IMR-90 (cell line): Measurements from ENCODE around the gene PEA15. TPM values are rescaled to one million over a fixed set of nuclear protein-coding genes. Genes with fewer than 3 reads are reported as not detected.

Experiments
- ATAC-seq: fragments of 200-7000 bp; cut with Tn5 transposase; 2 replicates; pipeline ENCODE4 v1.9.1; 2020; ENCODE audit warnings: low read depth, mild to moderate bottlenecking, moderate library complexity
- BruUV-seq: library from RNA; stranded (reverse); fragments of 400-500 nt; replicated peaks from 2 replicates; lab custom pipeline; 2021; lab: Mats Ljungman, UMichigan
- CTCF ChIA-PET: fragments of 300-600 bp; formaldehyde crosslinking; extraction: SDS; loops from one replicate; lab custom pipeline; 2021; ENCODE audit warnings: antibody characterized with exemption; lab: Yijun Ruan, JAX
- POLR2A ChIA-PET: fragments of 300-600 bp; sonication (Branson Sonifier 250); formaldehyde crosslinking; loops from one replicate; lab custom pipeline; 2022; ENCODE audit warnings: antibody characterized with exemption; ENCODE audit not compliant: unreplicated experiment; lab: Charles Lee
- DNase-seq: peaks from one replicate; pipeline ENCODE4 v3.0.0; 2013
- H2AFZ ChIP-seq: replicated peaks from 2 replicates; pipeline ENCODE3; 2013; ENCODE audit warnings: low read length, mild to moderate bottlenecking; ENCODE audit not compliant: poor library complexity
- H2AK5ac ChIP-seq: 2 replicates; pipeline ENCODE4 v1.6.1; 2013; ENCODE audit warnings: low read depth, low read length, inconsistent platforms
- H2AK9ac ChIP-seq: replicated peaks from 2 replicates; pipeline ENCODE3; 2013; ENCODE audit warnings: mild to moderate bottlenecking, low read depth, low read length, moderate library complexity; ENCODE audit not compliant: poor library complexity
- H2BK120ac ChIP-seq: 2 replicates; pipeline ENCODE4 v1.6.1; 2013; ENCODE audit warnings: low read depth, low read length, inconsistent platforms
- H2BK15ac ChIP-seq: 3 replicates; pipeline ENCODE4 v1.6.1; 2013; ENCODE audit warnings: low read depth, low read length, inconsistent platforms
- H2BK20ac ChIP-seq: 2 replicates; pipeline ENCODE4 v1.6.1; 2013; ENCODE audit warnings: low read depth, mild to moderate bottlenecking, inconsistent platforms, low read length, moderate library complexity
- H2BK5ac ChIP-seq: 2 replicates; pipeline ENCODE4 v1.6.1; 2013; ENCODE audit warnings: mild to moderate bottlenecking, low read depth, low read length, inconsistent platforms; ENCODE audit not compliant: poor library complexity, severe bottlenecking
- H3K14ac ChIP-seq: replicated peaks from 2 replicates; pipeline ENCODE4 v1.6.1; 2013; ENCODE audit warnings: low read depth, low read length, inconsistent platforms
- H3K18ac ChIP-seq: 2 replicates; pipeline ENCODE4 v1.6.1; 2013; ENCODE audit warnings: low read depth, low read length, control low read depth
- H3K23ac ChIP-seq: 2 replicates; pipeline ENCODE4 v1.6.1; 2013; ENCODE audit warnings: low read depth, low read length, inconsistent platforms
- H3K27ac ChIP-seq: 2 replicates; pipeline ENCODE4 v1.5.1; 2013; ENCODE audit warnings: mild to moderate bottlenecking, control low read depth, low read length; ENCODE audit not compliant: insufficient read depth
- H3K27me3 ChIP-seq: 2 replicates; pipeline ENCODE4 v1.6.1; 2013; ENCODE audit warnings: low read length; ENCODE audit not compliant: control insufficient read depth, insufficient read depth
- H3K36me3 ChIP-seq: 2 replicates; pipeline ENCODE4 v1.6.1; 2013; ENCODE audit warnings: low read length, mixed read lengths; ENCODE audit not compliant: control insufficient read depth, insufficient read depth
- H3K4ac ChIP-seq: 2 replicates; pipeline ENCODE4 v1.6.1; 2013; ENCODE audit warnings: low read depth, low read length, inconsistent platforms
- H3K4me1 ChIP-seq: 2 replicates; pipeline ENCODE4 v1.6.1; 2013; ENCODE audit warnings: low read length, mixed read lengths; ENCODE audit not compliant: control insufficient read depth, insufficient read depth
- H3K4me2 ChIP-seq: 2 replicates; pipeline ENCODE4 v1.6.1; 2013; ENCODE audit warnings: low read depth, mild to moderate bottlenecking, control low read depth, low read length, moderate library complexity
- H3K4me3 ChIP-seq: 2 replicates; pipeline ENCODE4 v1.5.1; 2013; ENCODE audit warnings: low read depth, mild to moderate bottlenecking, control low read depth, low read length, moderate library complexity; ENCODE audit not compliant: insufficient read depth
- H3K56ac ChIP-seq: 2 replicates; pipeline ENCODE4 v1.6.1; 2013; ENCODE audit warnings: low read length, inconsistent platforms; ENCODE audit not compliant: insufficient read depth; ENCODE audit errors: extremely low read depth
- H3K79me1 ChIP-seq, 2 experiments: 2 replicates each; pipeline ENCODE4 v1.6.1; 2013; ENCODE audit warnings: low read length in 2 of 2, inconsistent platforms in 1 of 2, low read depth in 1 of 2
- H3K9ac ChIP-seq: 2 replicates; pipeline ENCODE4 v1.6.1; 2013; ENCODE audit warnings: low read depth, low read length, control low read depth
- H3K9me1 ChIP-seq: 2 replicates; pipeline ENCODE4 v1.6.1; 2013; ENCODE audit warnings: low read length, inconsistent platforms; ENCODE audit not compliant: insufficient read depth
- H3K9me3 ChIP-seq: 2 replicates; pipeline ENCODE4 v1.6.1; 2013; ENCODE audit warnings: low read length; ENCODE audit not compliant: control insufficient read depth, insufficient read depth
- H4K20me1 ChIP-seq: 2 replicates; pipeline ENCODE4 v1.6.1; 2013; ENCODE audit warnings: low read length, inconsistent platforms; ENCODE audit not compliant: insufficient read depth
- H4K5ac ChIP-seq: 2 replicates; pipeline ENCODE4 v1.6.1; 2013; ENCODE audit warnings: mild to moderate bottlenecking, low read depth, low read length, control low read depth
- H4K8ac ChIP-seq, 2 experiments: 2 replicates each; pipeline ENCODE4 v1.6.1; 2013; ENCODE audit warnings: low read depth in 2 of 2, low read length in 2 of 2, control low read depth in 1 of 2, inconsistent platforms in 1 of 2
- H4K91ac ChIP-seq: 2 replicates; pipeline ENCODE4 v1.6.1; 2013; ENCODE audit warnings: low read depth, low read length, inconsistent platforms; ENCODE audit not compliant: insufficient read depth
- SMC3 ChIP-seq: fragments of 150-350 bp; IDR thresholded peaks from 2 replicates; pipeline ENCODE4 v1.6.1; 2016; ENCODE audit warnings: low read depth, mild to moderate bottlenecking, antibody characterized with exemption, low read length, moderate library complexity
- dilution Hi-C: fragments of 300-500 bp; cut with HindIII; formaldehyde crosslinking; loops from one replicate; pipeline ENCODE4 v1.14.3; 2018; ENCODE audit warnings: low sequenced_read_pairs; ENCODE audit not compliant: unreplicated experiment
- in situ Hi-C: fragments of 300-500 bp; cut with MboI; formaldehyde crosslinking; loops from 3 replicates; pipeline ENCODE4 v1.14.3; 2019; ENCODE audit warnings: low sequenced_read_pairs, inconsistent platforms, mixed read lengths
- intact Hi-C: fragments of 100-400 bp; cut with micrococcal nuclease; formaldehyde crosslinking; loops from 2 replicates; pipeline ENCODE4 v1.10.0; 2022
- polyA plus RNA-seq, 3 experiments: library from polyadenylated mRNA; depleted of rRNA; stranded (reverse); fragments of >200 nt; gene quantifications; 2 replicates each; pipeline ENCODE4 v1.2.3, GENCODE V29; 2012; ENCODE audit warnings: low replicate concordance in 1 of 3
- total RNA-seq: library from RNA; depleted of rRNA; stranded (reverse); fragments of >200 nt; gene quantifications from 2 replicates; pipeline ENCODE4 v1.2.3, GENCODE V29; 2012

The PEA15 gene
- total and polyA plus RNA-seq, 2 of the 4 experiments (the other 2 are of a cell fraction): 296 to 754 TPM

DNA sequence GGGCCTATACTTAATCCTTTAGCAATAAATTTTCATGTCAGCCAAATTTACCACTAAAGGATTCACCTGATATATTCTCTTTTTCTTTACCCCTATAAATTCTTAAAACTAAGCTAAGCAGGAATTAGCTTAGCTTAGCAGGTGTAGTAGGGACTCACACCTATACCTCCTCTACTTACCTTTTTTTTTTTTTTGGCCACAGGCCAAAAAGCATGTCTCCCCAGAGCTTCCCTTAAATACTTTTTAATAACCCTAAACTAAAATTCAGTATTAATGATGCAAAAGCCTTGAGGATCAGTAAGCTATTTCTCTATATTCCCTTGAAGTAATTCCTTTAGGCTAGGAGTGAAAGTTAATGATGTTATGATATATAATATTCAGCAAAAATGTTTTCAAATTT, 23.2 kb downstream of the PEA15 start:
- Histone ChIP-seq H2BK5ac (no peak overlapping the region), H3K27ac (no peak overlapping the region), H3K27me3 (no peaks in the 10 kb centered on the region), H2BK15ac (no peak overlapping the region), H3K4me2 (no peak overlapping the region), H3K4me3 (no peak overlapping the region), H4K8ac (no peak overlapping the region), H4K91ac (no peak overlapping the region), H3K4ac (no peak overlapping the region), H2AK9ac (no peak overlapping the region), H3K56ac (no peak overlapping the region), H3K4me1 (no peaks in the 10 kb centered on the region), H4K20me1 (no peaks in the 10 kb centered on the region; the same call in 1 of the 2 replicates), H3K9ac (no peak overlapping the region), H3K9me3 (no peaks in the 10 kb centered on the region), H3K23ac (no peak overlapping the region), H3K9me1 (peaks cover 6% of the 10 kb centered on the region; the same call in 1 of the 2 replicates), H3K79me1 (peaks cover 0 to 5% of the 10 kb centered on the region in 2 experiments; a peak in 1 of 4 replicates), H2BK120ac (no peak overlapping the region), H2AFZ (no peak overlapping the region), H4K5ac (no peak overlapping the region), H3K18ac (no peak overlapping the region), H3K36me3 (peaks cover 49% of the 10 kb centered on the region), H2BK20ac (no peak overlapping the region), H3K14ac (no peak overlapping the region), H2AK5ac (no peak overlapping the region)
- dilution Hi-C loops: no loop called here
- POLR2A ChIA-PET: interaction anchor here (0.6 kb wide), 1 partner anchor 109 kb away, joined by 5 read pairs; no protein-coding TSS in a partner anchor
- no peak for TF ChIP-seq SMC3
- DNase-seq (no peak), ATAC-seq (no peak)
- intact Hi-C loops: loop anchor here (5.0 kb wide), 1 partner anchor 69 kb away; no protein-coding TSS in a partner anchor
- no TSS peak for BruUV-seq
- CTCF ChIA-PET: interaction anchor here (1.3 to 3.7 kb wide), 2 partner anchors 9 to 23 kb away, joined by 10 to 12 read pairs; no protein-coding TSS in a partner anchor
- in situ Hi-C loops: no loop called here
